Panc1 (cell line): Measurements from ENCODE around the gene SHC3. TPM values are rescaled to one million over a fixed set of nuclear protein-coding genes. Genes with fewer than 3 reads are reported as not detected.

Experiments used
- ATAC-seq: fragments of 200-7000 bp; cut with Tn5 transposase; 2 replicates; pipeline ENCODE4 v1.9.1; 2020; ENCODE audit warnings: mild to moderate bottlenecking, moderate library complexity
- BruUV-seq: library from RNA; stranded (reverse); fragments of 400-500 nt; replicated peaks from 2 replicates; lab custom pipeline; 2021; lab: Mats Ljungman, UMichigan
- CTCF ChIA-PET: fragments of 300-600 bp; sonication (Branson Sonifier 250); formaldehyde crosslinking; loops from one replicate; lab custom pipeline; 2022; ENCODE audit warnings: antibody characterized with exemption; lab: Charles Lee
- POLR2A ChIA-PET: fragments of 300-600 bp; sonication (Branson Sonifier 250); formaldehyde crosslinking; loops from one replicate; lab custom pipeline; 2022; ENCODE audit warnings: antibody characterized with exemption; lab: Charles Lee
- DNase-seq: peaks from one replicate; pipeline ENCODE4 v3.0.0-alpha.2; 2010; ENCODE audit warnings: low read depth, low spot score
- H3K27ac ChIP-seq: 2 replicates; pipeline ENCODE4 v1.5.1; 2011; ENCODE audit warnings: mild to moderate bottlenecking, low read length, inconsistent platforms
- H3K27me3 ChIP-seq: fragments of 200-500 bp; sonication (Bioruptor generic); 2 replicates; pipeline ENCODE4 v1.6.0; 2014; ENCODE audit warnings: low read length, inconsistent platforms; ENCODE audit not compliant: control insufficient read depth, insufficient read depth
- H3K36me3 ChIP-seq: fragments of 200-500 bp; sonication (Bioruptor generic); 2 replicates; pipeline ENCODE4 v1.5.1; 2014; ENCODE audit warnings: inconsistent platforms, mild to moderate bottlenecking, low read length, moderate library complexity; ENCODE audit not compliant: control insufficient read depth, insufficient read depth
- H3K4me1 ChIP-seq: 2 replicates; pipeline ENCODE4 v1.5.1; 2011; ENCODE audit warnings: inconsistent platforms, mild to moderate bottlenecking, low read length, moderate library complexity; ENCODE audit not compliant: control insufficient read depth, insufficient read depth
- H3K4me3 ChIP-seq, 2 experiments: 2 replicates each; pipeline ENCODE4 v1.5.1; 2011 to 2012; ENCODE audit warnings: low read depth in 2 of 2, low read length in 2 of 2, mild to moderate bottlenecking in 2 of 2, inconsistent platforms in 1 of 2, moderate library complexity in 1 of 2
- H3K9me3 ChIP-seq: fragments of 200-500 bp; sonication (Bioruptor generic); 2 replicates; pipeline ENCODE4 v1.5.1; 2014; ENCODE audit warnings: low read depth, mild to moderate bottlenecking, inconsistent platforms, low read length, moderate library complexity; ENCODE audit not compliant: control insufficient read depth, insufficient read depth
- POLR2AphosphoS5 ChIP-seq: IDR thresholded peaks from 2 replicates; pipeline ENCODE4 v1.6.1; 2012; ENCODE audit warnings: mild to moderate bottlenecking, low read depth, low read length, moderate library complexity
- SIN3A ChIP-seq: IDR thresholded peaks from 2 replicates; pipeline ENCODE4 v1.6.1; 2012; ENCODE audit warnings: low read depth, mild to moderate bottlenecking, low read length, moderate library complexity, borderline replicate concordance; ENCODE audit not compliant: insufficient read depth
- TCF7L2 ChIP-seq: IDR thresholded peaks from 2 replicates; pipeline ENCODE4 v1.6.1; 2011; ENCODE audit warnings: mild to moderate bottlenecking, low read depth, low read length, inconsistent platforms
- in situ Hi-C: cut with HindIII; loops from 2 replicates; pipeline ENCODE4 v1.10.0; 2016; ENCODE audit warnings: low sequenced_read_pairs, low pct_unique_long_range_greater_than_20kb
- intact Hi-C: fragments of 100-400 bp; cut with micrococcal nuclease; formaldehyde crosslinking; loops from one replicate; pipeline ENCODE4 v1.10.0; 2022; ENCODE audit not compliant: unreplicated experiment
- total RNA-seq: library from RNA; stranded (reverse); gene quantifications from one replicate; pipeline ENCODE4 v1.2.1, GENCODE V29; 2021; ENCODE audit not compliant: unreplicated experiment
- TF ChIP-seq, protein P1 (sequence below): fragments of 450-650 bp; IDR thresholded peaks from 2 replicates; pipeline ENCODE4 v1.5.1; 2017; ENCODE audit warnings: mild to moderate bottlenecking
- TF ChIP-seq, protein P2 (sequence below), 2 experiments: IDR thresholded peaks; 2 replicates each; pipeline ENCODE4 v1.6.1; 2011 to 2012; ENCODE audit warnings: low read depth in 2 of 2, control low read depth in 1 of 2, low read length in 1 of 2, mild to moderate bottlenecking in 1 of 2, moderate library complexity in 1 of 2; ENCODE audit not compliant: insufficient read depth in 1 of 2

The SHC3 gene
- total RNA-seq, 1 experiment from 2014 or later: 1.7 TPM

DNA sequence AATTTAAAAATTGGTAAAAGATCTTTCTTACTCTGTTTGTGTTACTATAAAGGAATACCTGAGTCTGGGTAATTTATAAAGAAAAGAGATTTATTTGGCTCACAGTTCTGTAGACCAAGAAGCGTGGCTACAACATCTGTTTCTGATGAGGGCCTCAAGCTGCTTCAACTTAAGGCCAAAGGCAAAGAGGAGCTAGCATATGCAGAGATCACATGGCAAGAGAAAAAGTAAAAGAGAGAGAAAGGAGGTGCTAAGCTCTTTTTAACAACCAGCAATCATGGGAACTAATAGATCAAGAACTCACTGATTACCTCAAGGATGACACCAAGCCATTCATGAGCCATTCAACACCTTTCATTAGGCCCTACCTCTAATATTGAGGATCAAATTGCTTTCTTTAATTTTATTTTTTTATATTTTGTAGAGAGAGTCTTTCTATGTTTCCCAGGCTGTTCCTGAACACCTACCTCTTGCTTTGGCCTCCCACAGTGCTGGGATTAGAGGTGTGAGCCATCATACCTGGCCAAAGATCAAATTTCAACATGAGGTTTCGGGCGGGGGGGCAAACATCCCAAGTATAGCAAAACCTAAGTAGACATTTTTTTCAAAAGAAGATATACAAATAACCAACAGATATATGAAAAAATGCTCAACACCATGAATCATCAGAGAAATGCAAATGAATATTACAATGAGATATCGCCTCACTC lies 16.0 kb upstream of the SHC3 start:
- Histone ChIP-seq H3K27me3 (no peaks in the 10 kb centered on the region), H3K4me3 (no peak overlapping the region), H3K9me3 (no peaks in the 10 kb centered on the region), H3K4me1 (no peaks in the 10 kb centered on the region), H3K36me3 (no peaks in the 10 kb centered on the region), H3K27ac (no peak overlapping the region)
- ChIA-PET CTCF (no interaction called here), POLR2A (no interaction called here)
- DNase-seq: no peak
- in situ Hi-C loops (no loop called here), intact Hi-C loops (no loop called here)
- BruUV-seq: no TSS peak
- TF ChIP-seq POLR2AphosphoS5: no peak
- TF ChIP-seq TCF7L2: no peak
- no peak for TF ChIP-seq SIN3A
- TF ChIP-seq, protein P1, sequence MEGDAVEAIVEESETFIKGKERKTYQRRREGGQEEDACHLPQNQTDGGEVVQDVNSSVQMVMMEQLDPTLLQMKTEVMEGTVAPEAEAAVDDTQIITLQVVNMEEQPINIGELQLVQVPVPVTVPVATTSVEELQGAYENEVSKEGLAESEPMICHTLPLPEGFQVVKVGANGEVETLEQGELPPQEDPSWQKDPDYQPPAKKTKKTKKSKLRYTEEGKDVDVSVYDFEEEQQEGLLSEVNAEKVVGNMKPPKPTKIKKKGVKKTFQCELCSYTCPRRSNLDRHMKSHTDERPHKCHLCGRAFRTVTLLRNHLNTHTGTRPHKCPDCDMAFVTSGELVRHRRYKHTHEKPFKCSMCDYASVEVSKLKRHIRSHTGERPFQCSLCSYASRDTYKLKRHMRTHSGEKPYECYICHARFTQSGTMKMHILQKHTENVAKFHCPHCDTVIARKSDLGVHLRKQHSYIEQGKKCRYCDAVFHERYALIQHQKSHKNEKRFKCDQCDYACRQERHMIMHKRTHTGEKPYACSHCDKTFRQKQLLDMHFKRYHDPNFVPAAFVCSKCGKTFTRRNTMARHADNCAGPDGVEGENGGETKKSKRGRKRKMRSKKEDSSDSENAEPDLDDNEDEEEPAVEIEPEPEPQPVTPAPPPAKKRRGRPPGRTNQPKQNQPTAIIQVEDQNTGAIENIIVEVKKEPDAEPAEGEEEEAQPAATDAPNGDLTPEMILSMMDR: no peak
- TF ChIP-seq, protein P2, sequence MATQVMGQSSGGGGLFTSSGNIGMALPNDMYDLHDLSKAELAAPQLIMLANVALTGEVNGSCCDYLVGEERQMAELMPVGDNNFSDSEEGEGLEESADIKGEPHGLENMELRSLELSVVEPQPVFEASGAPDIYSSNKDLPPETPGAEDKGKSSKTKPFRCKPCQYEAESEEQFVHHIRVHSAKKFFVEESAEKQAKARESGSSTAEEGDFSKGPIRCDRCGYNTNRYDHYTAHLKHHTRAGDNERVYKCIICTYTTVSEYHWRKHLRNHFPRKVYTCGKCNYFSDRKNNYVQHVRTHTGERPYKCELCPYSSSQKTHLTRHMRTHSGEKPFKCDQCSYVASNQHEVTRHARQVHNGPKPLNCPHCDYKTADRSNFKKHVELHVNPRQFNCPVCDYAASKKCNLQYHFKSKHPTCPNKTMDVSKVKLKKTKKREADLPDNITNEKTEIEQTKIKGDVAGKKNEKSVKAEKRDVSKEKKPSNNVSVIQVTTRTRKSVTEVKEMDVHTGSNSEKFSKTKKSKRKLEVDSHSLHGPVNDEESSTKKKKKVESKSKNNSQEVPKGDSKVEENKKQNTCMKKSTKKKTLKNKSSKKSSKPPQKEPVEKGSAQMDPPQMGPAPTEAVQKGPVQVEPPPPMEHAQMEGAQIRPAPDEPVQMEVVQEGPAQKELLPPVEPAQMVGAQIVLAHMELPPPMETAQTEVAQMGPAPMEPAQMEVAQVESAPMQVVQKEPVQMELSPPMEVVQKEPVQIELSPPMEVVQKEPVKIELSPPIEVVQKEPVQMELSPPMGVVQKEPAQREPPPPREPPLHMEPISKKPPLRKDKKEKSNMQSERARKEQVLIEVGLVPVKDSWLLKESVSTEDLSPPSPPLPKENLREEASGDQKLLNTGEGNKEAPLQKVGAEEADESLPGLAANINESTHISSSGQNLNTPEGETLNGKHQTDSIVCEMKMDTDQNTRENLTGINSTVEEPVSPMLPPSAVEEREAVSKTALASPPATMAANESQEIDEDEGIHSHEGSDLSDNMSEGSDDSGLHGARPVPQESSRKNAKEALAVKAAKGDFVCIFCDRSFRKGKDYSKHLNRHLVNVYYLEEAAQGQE (IDR thresholded peaks at IDR 0.05; ENCODE audit: insufficient read depth in 1 of 2, low read depth in 2 of 2, low read length in 1 of 2): no peak
- no peak for ATAC-seq

DNA sequence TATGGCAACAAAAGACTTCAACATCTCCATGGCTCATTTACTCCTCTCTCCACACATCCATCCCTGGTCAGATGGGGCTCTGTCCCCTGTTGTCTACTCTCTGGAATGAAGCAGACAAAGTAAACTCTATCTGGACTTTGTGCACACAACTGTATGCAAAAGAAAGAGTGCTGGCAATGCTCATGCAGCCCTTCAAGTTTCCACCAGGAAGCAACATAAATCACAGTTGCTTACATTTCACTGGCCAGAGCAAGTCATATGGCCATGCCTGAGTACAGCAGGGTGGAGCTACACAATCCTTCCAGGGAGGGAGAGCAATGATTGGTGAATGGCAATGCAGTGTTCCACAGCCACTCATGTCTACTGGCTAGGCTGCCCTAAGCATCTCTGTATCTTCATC lies 12.4 kb upstream of the SHC3 start:
- DNase-seq (no peak), ATAC-seq (no peak)
- no peaks in the 10 kb centered on the region for H3K9me3 ChIP-seq
- H3K27ac ChIP-seq: no peak overlapping the region
- POLR2A ChIA-PET: interaction anchor here (0.6 kb wide), 1 partner anchor 121 kb away, joined by 3 read pairs; no protein-coding TSS in a partner anchor
- in situ Hi-C loops (no loop called here), intact Hi-C loops (no loop called here)
- TF ChIP-seq, protein P1: no peak
- TF ChIP-seq, protein P2 (IDR thresholded peaks at IDR 0.05; ENCODE audit: insufficient read depth in 1 of 2, low read depth in 2 of 2, low read length in 1 of 2): no peak
- no peak for TF ChIP-seq SIN3A
- no peak for TF ChIP-seq TCF7L2
- no peak for TF ChIP-seq POLR2AphosphoS5
- no peaks in the 10 kb centered on the region for H3K36me3 ChIP-seq
- no peaks in the 10 kb centered on the region for H3K27me3 ChIP-seq
- CTCF ChIA-PET: no interaction called here
- no peaks in the 10 kb centered on the region for H3K4me1 ChIP-seq
- no peak overlapping the region for H3K4me3 ChIP-seq
- BruUV-seq: no TSS peak
